GM18519 (cell line): ENCODE data around the gene B9D1.
A peak's percentile ranks its signal among the peaks of the same experiment; 100 is the strongest.

Source experiments
- ATAC-seq: cut with Tn5 transposase; IDR thresholded peaks from one replicate; pipeline ENCODE4 v1.9.1; 2021; ENCODE audit warnings: mild to moderate bottlenecking, moderate library complexity; ENCODE audit not compliant: unreplicated experiment, low FRiP score

The B9D1 gene

GRCh38 chr17:19327031-19327783 is 35.3 kb downstream of the B9D1 start:
- ATAC-seq = no peak

GRCh38 chr17:19325542-19325941 is 37.0 kb downstream of the B9D1 start:
- ATAC-seq = no peak

GRCh38 chr17:19322861-19323260 is 39.7 kb downstream of the B9D1 start:
- ATAC-seq = no peak

DNA sequence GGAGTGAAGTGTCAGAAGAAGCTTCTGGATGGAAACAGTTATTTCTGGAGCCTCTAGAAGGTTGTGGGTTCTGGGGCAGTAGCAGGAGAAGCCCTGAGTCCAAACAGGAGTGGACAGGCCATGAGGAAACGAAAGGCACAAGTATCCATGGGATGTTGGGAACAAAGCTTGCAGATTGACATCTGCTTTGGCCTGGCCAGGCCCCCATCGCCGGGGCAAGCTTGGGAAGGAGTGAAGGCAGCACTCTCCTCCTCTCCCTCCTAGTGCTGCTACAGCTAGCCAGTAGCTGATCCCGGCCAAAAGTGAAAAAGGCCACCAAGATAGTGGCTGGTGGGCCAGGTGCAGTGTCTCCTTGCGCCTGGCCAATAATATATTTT is 40.4 kb downstream of the B9D1 start:
- ATAC-seq = no peak

DNA sequence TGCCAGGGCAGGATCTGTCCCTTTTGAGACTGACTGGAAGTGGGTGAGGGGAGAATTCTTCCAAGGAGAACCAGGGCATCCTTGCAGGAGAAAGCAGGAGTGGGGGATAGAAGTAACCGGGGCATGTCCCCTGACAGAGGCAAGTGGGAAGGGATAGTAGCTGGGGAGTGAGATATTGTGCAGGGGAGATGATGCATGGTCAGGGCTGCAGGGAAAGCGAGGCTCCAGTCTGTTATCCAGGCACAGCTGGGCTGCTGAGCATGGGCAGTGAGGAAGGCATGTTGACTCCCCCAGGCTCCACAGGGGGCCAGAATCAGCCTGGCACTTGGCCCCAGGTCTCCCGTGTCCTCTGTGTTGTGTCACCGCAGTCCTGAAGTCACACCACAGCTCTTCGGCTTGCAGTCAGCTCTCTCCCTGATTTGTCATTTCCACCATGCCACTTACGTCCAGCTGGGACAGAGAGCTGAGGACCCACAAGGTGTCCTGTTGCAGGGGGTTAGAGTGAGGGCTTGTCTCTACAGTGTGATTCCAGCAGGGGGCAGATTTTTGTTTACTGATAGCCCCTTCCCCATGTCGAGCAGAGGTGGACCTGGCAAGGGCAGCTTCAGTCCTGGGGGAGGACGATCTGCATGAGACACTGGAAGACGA is 40.9 kb downstream of the B9D1 start:
- ATAC-seq = no peak

DNA sequence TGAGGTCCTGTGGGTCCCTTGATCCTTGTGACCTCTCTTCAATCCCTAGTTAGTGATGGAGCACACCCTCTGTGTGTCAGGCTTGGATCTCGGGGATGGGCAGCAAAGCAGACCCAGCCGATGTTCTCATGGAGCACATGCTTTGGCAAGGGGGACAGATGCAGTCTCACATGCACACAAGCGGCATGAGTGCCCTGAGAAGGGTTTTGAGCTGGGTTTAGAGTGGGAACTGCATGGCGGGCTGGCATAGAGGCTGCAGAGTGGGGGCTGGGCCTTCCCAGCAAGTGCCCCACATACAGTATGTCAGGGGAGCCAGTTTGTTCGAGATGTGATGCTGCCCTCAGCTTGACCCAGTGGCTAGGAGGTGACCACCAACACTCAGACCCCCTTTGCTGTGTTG is 41.6 kb downstream of the B9D1 start:
- no peak for ATAC-seq

- ATAC-seq = no peak
Observed at GRCh38 chr17:19319771-19320505, 42.6 kb downstream of the B9D1 start.

DNA sequence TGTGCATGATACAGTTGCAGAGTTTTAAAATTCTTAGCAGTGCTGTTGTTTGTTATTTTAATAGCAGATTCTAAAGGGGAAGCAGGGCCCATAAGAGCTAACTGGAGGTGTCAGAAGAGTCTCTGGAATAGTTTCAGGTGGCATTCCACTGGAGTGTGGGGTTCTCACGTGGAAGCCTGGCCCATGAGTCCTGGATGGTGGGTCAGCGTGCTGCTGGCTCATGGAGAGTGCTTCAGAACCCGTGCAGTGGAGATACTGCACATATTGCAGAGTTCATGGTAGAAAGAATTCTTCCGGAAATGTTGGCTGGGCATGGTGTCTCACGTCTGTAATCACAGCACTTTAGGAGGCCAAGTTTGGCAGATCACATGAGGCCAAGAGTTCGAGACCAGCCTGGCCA is 43.9 kb downstream of the B9D1 start:
- no peak for ATAC-seq

DNA sequence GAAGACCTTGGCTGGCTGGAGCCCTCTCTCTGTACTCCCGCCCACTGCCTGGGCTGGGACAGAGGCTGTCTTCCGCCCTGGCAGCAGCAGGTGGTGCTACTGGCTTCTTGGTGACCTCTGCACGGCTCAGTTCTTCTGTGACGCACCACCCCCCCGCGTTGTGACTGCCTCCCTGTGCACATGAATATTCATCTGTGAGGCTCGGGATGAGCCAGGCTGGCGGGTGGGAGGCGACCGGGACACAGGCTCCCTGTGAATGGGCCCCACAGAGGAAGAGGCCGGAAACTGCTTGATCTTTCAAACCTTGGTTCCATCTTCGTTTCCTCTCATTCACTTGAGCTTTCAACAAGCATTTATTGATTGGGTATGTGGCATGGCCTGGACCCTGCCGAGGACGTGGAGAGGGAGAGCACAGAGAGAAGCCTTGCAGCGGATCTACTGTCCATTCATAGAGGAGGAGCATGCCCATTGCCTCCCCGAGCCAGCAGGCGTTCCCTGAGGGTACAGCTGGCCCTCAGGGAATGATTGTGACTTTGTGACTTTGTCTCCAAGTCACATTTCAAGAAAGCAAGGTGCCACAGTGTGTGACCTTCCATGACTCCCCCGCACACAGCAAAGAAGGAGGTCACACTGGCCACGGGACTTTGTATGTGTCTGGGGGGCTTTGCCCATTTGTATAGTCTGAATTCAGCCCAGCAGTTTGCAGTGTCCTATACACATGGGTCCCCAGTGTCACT is 45.0 kb downstream of the B9D1 start:
- ATAC-seq = peak; percentile 47

DNA sequence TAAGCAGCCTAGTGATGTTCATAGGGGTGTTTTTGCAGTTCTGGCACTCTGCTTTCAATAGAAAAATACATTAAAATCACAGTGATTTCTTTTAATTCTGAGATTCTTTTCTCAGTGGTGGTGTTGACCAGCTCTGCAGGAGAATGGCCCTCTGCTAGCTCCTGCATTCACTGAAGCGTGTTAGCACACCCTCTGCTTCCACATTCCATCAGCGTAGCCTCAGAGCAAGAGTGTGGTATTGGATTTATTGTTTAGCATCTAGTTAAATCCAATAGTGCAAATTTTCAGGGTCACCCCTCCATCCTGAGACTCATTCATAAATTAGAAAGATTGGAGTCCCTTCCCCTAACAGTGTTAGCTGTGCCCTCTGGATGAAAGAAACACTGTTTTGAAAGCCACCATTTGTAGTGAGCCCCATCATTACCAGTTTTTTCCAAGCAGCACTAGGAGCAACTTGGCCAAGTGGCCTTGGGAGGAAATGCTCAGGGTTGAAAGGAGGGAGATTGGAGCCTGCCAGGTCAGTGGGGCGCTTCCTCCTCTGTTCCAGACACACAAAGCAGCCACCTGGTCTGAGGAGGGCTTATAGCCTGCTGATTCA is 45.7 kb downstream of the B9D1 start:
- no peak for ATAC-seq

DNA sequence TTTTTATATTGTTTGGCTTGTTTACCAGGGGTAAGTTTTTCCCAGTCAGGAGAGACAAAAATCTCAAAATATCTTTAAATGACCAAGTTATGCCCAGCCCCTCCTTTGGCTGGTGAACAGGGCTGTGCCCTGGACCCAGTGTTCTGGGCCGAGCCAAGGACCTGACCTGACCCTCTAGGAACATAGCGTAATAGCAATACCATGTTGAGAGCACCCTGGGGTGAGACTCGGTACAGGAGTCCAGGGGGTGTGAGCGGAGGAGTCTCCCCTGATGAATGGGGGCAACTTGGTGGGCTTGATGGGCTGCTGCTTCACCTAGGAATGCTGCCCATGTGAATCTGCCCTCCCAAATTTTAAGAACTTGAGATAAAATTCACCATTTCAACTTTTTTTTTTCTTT is 47.4 kb downstream of the B9D1 start:
- ATAC-seq = no peak

GRCh38 chr17:19313746-19314651 is 48.5 kb downstream of the B9D1 start:
- no peak for ATAC-seq

DNA sequence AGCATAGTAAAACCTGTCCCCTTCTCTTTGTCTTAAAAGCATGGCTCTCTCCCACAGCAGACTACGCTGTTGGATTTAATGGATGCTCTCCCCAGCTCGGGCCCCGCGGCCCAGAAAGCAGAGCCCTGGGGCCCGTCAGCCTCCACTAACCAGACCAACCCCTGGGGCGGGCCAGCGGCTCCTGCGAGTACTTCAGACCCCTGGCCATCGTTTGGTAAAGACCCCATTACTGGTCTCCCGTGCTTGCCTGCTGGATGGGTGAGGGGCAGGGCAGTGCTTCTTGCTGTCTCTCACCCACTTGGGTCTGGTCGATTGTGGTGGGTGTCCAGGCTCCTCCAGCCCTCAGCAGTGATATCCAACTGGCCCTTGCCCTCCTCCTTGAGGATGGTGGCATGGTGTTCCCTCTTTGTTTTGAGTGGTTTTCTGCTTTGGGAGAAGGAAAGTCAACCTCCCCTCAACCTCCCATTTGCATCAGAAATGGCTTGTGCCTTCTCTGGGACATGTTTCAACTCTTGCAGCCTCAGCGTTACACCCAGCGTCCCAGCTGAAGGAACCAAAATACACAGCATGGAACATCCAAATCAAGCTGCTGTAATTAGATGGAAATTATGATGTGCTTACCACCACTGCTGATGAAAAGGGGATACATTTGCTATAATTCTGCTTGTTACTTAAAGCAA is 49.3 kb downstream of the B9D1 start:
- no peak for ATAC-seq

- ATAC-seq = no peak
Observed at GRCh38 chr17:19312406-19312805, 50.1 kb downstream of the B9D1 start.

DNA sequence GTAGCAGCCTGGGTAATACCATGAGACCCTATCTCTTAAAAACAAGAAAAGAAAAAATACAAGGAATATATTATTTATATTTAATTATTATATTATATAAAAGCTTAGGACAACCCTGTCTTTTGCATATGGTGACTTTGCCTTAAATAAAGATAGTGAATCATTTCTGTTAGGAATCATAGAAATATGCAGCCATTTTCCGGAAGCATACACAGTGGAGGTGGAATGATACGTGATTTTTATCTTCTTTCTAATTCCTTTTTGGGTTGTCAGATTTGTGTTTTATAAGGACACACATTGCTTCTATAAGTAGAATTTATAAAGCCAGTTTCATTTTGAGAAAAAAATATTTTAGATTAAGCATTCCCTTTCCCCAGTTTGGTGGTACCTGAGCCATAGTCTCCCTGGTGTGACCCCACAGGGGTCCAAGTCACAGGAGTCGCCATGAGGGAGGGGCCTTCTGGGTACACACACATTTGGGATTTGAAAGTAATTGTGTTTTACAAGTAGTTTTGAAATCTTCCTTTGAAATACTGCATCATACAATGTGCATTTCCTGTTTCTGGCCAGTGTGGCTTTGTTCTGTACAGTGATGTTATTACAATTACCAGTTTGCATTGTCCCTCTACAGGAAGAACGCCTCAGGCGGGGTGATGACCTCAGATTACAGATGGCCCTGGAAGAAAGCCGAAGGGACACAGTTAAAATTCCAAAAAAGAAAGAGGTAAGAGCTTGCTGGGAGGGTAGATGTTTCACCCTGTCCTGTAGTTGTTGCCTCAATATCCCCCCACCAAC is 50.9 kb downstream of the B9D1 start:
- ATAC-seq = no peak

DNA sequence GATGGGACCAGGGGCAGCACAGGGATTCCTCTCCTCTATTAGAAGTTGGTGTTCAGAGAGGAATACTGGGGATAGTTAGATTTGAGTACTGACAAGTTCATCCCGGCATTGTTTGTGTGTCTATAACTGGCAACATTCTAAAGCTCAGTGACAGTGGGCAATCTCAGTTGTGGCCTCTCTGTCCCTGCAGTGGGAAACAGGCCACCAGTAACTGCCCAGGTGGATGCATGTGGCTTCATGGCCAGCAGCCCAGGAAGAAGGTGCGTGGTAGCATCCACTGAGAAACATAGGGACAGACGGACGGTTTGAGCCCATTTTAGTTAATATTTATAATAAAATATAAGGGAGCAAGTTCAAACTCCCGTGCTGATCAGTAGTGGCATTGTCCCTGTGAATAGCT is 51.5 kb downstream of the B9D1 start:
- ATAC-seq = no peak

- ATAC-seq = no peak
Observed at GRCh38 chr17:19310151-19310550, 52.4 kb downstream of the B9D1 start.

GRCh38 chr17:19309701-19310100 is 52.8 kb downstream of the B9D1 start:
- ATAC-seq = no peak
